ENCODE measurements around the gene KANK2.

The KANK2 gene

GRCh38 chr19:11197291-11198174 lies at the start of gene KANK2:
TSS of gene KANK2 (minus strand) at chr19:11197545. CDS start at chr19:11194511, 3,034 bp downstream.
- DNase-seq (ENCODE audit: low read depth in 2 of 2), result peak; percentile 68

- no peak for DNase-seq (ENCODE audit: low read depth in 2 of 2)
Observed at GRCh38 chr19:11246941-11247340, 49.6 kb upstream of the KANK2 start.

DNA sequence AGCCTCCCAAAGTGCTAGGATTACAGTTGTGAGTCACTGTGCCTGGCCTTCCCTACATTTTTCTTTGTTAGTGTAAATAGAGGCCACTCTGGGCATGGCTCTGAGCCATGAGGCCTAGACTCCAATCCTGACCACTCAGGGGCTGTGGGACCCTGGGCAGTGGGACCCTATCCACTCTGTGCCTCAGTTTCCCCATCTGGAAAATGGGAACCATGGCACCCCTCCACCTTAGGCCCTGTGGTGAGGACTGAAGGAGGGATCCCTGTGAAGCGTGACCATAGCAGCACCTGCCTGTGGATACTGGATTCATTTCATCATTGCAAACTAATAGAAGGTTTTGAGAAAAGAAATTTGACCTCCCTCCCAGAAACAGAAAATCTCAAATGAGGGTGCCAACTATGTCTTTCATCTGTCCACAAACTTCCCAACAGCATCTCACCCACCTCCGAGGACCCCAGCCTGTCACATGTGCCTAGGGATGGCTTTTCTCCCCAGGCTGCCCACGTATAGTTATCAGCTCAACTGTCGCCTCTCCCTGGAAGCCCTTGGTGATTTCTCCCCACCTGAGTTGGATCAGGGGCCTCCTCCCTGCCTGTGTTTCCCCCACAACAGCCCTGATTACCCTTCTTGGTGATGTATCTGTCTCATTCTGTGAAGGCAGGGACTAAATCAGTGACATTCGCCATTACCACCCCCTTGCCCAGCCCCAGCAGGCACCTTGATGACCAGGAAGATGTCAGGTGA lies 47.7 kb upstream of the KANK2 start:
- no peak for DNase-seq (ENCODE audit: low read depth in 2 of 2)

DNA sequence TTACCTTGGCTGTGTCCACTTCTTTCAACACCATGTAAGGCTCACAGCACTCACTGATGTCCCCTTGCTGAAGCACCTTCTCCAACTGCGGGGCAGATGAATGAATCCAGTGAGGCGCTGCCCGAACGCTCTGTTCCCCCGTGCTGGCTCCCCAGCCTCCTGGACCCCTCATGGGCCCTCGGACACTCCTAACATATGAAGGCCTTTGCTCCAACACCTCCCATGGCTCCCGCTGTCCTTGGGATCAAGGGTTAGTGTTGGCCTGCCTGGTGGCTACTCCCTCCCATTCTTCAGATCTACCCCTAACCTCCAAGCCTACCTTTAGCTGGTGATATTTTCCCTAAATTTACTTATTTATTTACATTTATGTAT lies 46.4 kb upstream of the KANK2 start:
- DNase-seq (ENCODE audit: low read depth in 2 of 2), result no peak

DNA sequence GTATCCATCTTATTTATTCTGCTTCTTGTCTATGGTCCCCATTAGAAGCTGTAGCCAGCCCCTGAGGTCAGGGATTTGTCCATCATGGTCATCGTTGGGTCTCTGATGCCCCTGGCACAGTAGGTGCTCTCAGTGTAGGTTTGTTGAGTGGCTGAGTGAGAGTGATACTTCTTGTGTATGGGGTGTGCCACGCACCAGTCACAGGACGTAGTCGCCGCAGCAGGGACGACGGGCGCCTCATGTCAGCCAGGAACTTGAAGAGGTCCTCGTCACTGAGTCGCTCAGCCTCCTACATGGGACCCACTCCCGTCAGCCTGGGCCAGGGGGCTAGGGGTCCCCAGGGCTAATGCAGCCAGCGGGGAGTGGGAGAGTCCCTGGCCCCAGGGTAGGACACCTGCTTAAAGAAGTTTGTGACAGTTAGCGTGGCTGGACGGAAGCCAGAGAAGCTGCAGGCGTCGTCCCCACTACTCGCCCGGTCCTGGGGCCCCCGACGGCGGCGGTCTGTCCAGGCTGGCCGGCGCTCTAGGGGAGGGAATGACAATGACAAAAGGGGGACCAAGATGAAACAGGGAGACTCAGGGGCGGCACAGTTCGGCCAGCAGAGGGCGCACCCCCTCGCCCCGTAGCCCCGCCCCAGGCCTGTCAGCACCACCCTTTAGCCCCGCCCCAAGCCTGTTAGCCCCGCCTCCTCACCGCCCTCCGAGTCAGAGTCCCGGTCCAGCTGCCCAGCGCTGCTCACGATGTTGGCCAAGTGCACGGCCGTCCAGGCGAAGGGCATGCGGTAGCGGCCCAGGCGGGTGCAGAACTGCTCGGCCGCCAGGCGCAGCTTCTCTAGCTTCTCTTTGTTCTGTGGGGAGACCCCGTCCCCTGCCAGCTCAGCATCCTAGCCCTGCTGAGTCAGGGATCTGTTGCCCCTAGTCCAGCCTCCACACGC lies 45.8 kb upstream of the KANK2 start:
- peak; percentile 79 to 95 for DNase-seq (ENCODE audit: low read depth in 2 of 2)

GRCh38 chr19:11242025-11242424 lies 44.7 kb upstream of the KANK2 start:
- no peak for DNase-seq (ENCODE audit: low read depth in 2 of 2)

DNA sequence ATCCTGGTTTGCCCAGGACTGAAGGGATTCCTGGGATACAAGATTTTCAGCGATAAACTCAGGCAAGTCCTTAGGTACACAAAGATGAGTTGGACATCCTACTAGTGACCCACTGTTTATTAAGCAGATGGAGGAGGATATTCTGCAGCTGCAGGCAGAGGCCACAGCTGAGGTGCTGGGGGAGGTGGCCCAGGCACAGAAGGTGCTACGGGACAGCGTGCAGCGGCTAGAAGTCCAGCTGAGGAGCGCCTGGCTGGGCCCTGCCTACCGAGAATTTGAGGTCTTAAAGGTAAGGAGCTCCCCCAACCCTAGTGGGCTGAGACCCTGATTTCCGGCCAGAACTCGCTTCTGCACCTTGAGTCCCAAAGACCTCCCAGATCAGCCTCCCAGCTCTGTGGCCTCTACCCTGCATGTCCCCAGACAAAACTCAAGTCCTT lies 42.7 kb upstream of the KANK2 start:
- no peak for DNase-seq (ENCODE audit: low read depth in 2 of 2)

DNA sequence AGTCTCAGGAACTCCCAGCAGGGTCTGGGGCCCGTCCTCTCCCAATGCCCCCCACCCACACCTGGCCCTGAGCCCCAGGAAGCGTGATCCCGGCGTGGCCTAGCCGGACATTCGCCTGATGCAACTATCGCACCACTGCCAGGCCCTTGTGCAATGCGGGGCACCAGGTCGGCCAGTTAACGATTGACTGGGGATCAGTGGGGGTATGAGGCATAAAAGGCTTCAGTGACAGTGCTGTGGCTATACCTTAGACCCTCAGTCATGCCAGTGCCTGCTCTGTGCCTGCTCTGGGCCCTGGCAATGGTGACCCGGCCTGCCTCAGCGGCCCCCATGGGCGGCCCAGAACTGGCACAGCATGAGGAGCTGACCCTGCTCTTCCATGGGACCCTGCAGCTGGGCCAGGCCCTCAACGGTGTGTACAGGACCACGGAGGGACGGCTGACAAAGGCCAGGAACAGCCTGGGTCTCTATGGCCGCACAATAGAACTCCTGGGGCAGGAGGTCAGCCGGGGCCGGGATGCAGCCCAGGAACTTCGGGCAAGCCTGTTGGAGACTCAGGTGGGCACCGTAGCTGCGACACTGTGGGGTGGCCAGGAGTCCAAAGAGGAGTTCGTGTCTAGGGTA lies 42.1 kb upstream of the KANK2 start, which contains the start of gene ANGPTL8:
Gene ANGPTL8 (plus strand): TSS at position 243 of the 624 bp plus-strand sequence. CDS start 19 bp downstream, at position 262.
- DNase-seq (ENCODE audit: low read depth in 2 of 2), result no peak

GRCh38 chr19:11238781-11239376 lies 41.5 kb upstream of the KANK2 start:
- no peak for DNase-seq (ENCODE audit: low read depth in 2 of 2)

- DNase-seq (ENCODE audit: low read depth in 2 of 2), result no peak
Observed at GRCh38 chr19:11238041-11238440, 40.7 kb upstream of the KANK2 start.

DNA sequence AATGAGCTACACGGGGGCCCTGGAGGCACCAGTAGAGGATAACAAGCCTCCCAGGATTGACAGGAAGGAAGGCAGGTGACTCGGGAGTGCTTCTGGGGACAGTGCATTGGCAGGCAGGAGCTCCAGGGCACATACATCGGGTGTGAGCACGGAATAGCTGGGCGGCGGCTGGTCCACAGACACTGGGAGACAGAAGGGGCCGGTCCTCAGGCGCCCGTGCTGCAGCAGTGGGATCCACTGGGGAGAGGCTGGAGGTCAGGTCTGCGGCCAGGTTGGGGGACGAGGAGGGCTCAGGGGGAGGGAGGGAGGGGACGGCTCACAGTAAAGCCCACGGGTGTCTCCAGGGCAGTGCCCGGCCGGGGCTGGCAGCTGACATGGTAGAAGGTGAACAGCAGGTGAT lies 40.0 kb upstream of the KANK2 start:
- no peak for DNase-seq (ENCODE audit: low read depth in 2 of 2)

DNA sequence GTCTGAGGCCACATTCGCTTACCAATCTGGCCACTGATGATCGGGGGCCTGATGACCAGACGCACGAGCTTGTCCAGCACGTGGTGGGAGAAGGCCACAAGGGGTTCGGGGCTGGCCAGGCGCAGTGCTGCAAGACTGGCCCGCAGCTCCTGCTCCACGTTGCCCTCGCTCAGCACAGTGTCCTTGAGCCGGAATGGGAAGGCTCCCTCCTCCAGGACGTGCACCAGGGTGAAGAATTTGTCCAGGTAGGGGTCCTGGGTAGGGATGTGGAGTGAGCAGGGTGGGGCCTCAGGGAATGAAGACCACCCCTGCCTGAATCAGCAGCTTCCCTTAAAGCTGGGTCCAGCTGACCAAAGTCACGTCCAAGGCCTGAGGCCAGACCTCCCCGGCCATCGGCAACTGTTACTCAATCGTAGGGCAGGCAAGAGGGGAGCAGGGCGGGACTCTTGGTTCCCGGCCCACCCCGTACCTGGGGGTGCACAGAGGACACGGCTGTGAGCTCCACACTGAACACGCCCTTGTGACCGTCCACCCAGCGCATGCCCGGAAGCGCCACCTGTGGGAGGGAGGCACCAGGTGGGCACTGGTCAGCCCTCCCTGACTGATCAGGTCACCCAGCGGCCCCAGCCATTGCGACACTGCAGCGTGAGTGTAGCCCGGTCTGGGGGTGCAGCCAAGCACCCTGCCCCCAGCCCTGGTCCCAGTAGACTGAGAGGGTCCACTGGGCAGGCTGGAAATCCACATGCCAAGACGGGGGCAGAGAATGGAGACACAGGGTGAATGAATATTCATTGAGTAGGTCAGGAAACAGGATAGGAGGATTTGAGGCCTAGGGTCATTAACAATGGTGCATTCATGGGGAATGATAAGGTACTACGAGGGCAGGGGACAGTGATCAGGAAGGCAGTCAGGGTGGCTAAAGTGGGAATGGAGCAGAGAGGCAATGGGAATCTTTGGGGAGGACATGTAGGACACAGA lies 39.3 kb upstream of the KANK2 start:
- no peak for DNase-seq (ENCODE audit: low read depth in 2 of 2)

DNA sequence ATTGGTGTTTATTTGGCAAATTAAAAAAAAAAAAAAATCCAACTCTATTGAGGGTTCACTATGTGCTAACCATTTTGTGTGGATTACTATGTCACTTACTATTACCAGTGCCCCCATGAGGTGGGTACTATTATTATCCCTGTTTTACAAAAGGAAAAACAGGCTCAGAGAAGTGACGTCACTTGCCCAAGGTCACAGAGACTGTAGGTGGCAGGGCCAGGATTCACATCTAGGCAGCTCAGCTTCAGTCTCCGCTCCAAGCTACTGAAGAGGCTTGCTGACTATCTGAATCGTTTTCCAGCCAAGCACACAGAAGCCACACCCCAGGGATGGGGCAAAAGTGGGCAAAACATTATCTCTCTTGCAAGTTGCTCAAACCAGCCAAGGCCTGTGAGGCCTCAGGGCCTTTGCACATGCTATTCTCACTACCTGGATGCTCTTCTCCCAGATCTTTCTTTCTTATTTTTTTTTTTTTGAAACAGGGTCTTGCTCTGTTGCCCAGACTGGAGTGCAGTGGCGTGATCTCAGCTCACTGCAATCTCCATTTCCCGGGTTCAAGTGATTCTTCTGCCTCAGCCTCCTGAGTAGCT lies 37.2 kb upstream of the KANK2 start:
- no peak for DNase-seq (ENCODE audit: low read depth in 2 of 2)

DNA sequence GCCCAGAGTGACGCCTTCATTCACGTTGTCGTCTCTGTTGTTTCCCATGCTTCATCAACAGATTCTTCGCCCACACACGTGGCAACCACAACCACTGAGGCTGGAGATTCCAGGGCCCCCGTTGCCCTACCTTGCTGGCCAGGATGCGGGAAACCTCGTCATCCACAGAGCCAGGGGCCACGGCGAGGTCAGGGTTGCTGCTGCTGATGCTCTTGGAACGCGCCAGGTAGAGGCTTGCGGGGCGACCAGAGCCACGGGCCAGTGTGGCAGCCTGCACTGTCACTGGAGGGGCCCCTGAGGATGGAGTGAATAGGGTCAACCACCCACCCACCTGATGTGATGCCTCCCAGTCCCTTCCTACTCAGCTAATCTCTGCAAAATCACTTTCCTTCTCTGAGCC lies 35.7 kb upstream of the KANK2 start:
- DNase-seq (ENCODE audit: low read depth in 2 of 2), result no peak

DNA sequence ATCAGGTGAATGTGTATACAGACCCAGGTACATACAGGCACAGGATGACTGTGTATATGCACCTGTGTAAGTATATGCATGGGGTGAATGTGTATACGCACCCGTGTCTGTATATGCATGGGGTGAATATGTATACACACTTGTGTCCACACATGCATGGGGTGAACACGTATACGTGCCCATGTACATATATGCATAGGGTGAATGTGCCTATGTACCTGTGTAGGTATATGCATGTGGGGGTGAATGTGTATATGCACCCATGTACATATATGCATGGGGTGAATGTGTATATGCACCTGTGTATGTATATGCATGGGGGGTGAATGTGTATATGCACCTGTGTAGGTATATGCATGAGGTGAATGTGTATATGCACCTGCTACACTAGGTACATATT lies 35.2 kb upstream of the KANK2 start:
- DNase-seq (ENCODE audit: low read depth in 2 of 2), result no peak

DNA sequence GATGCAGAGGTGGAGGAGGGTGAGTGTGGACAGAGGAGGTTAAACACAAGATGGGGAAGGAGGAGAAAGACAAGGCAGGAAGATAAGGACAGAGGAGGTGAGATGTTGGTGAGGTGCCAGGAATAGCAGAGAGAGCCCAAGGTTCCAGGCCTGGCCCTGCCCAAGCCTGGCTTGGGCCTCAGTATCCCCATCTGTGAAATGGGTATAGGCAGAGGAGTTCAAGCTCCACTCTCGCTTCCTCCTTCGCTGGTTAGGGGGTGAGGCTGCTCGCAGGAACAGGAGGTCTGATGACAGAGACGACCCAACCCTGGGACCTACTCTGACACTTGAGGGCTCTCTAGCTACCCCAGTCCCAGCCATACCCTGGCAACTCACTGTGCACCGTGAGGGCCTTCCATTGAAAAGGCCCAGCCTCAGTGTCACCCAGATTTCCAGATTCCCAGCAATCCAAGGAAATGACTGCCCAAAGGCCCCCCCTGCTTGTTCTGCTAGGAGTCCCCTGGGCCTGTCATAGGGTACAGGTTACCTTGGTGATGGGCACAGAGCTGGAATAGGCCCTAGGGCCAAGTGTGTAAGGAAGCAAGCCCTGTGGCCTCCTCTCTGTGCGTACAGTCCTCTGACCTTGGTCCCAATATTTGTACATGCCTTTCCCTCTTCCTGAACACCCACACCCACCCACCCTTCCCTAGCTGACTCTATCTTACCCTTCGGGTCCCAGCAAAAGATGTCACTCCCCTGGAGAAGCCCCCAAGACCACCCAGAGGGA lies 33.5 kb upstream of the KANK2 start:
- no peak for DNase-seq (ENCODE audit: low read depth in 2 of 2)

- DNase-seq (ENCODE audit: low read depth in 2 of 2), result no peak
Observed at GRCh38 chr19:11227195-11227886, 30.0 kb upstream of the KANK2 start.

DNA sequence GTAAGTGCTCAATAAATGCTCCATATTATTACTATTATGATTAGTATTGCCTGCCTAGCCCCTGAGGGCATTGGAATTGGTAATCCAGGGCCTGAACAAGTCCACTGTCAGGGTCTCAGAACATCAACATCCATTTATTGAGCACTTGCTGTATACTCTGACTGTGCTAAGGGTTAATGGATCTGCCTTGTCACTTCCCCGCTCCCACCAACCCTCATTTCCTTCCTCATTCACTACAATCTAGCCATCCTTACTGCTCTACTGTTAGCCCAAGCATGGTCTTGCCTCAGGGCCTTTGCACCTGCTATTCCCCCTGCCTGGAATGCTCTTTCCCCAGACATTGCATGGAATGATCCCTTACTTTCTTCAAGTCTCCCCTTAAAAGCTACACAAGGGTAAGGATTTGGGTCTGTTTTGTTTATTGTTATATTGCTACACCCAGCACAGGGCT lies 29.4 kb upstream of the KANK2 start:
- DNase-seq (ENCODE audit: low read depth in 2 of 2), result no peak
